Stomach (tissue), 4 donors: Measurements from ENCODE around the gene POFUT2.

Experiments used
- POLR2A ChIP-seq, 4 donors: fragments of 450-650 bp; IDR thresholded peaks; one replicate each; pipeline ENCODE4 v1.6.1; 2016; ENCODE audit warnings: antibody characterized with exemption in 4 of 4, control low read depth in 2 of 4, mild to moderate bottlenecking in 1 of 4, moderate library complexity in 1 of 4
- POLR2AphosphoS5 ChIP-seq, 3 donors: sonication (generic); formaldehyde crosslinking; IDR thresholded peaks; one replicate each; pipeline ENCODE4 v1.6.1; 2016; ENCODE audit warnings: antibody characterized with exemption in 3 of 3
- TF ChIP-seq, protein P1 (sequence below), 7 experiments: fragments of 450-650 bp in 4 of 7; fragments of 200-600 bp in 3 of 7; sonication (generic) in 3 of 7; IDR thresholded peaks; one replicate each; pipeline ENCODE4 v1.5.1; 2016 to 2019; ENCODE audit warnings: antibody characterized with exemption in 7 of 7, control low read depth in 2 of 7, mild to moderate bottlenecking in 1 of 7

DNA sequence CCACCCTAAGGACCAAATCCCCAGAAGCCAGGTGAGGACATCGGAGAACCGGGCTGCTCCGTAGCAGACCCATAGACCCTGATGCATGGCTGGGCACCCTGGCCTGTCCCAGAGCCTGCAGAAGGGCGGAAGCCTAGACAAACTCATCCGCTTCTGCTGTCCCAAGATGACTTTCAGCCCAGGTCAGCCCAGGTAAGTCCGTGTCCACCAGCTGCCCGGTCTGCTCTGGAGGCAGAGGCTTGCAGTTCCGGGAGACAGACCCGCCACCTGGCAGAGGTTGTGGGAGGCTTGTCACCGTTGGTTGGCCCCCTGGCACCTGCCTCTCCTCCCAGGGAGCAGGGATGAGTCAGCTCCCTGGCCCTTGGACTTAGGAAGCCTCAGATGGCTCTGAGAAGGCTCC, 22.8 kb upstream of the POFUT2 start:
- TF ChIP-seq POLR2AphosphoS5 (IDR thresholded peaks at IDR 0.05) (no peak), POLR2A (IDR thresholded peaks at IDR 0.05) (no peak)
- TF ChIP-seq, protein P1, sequence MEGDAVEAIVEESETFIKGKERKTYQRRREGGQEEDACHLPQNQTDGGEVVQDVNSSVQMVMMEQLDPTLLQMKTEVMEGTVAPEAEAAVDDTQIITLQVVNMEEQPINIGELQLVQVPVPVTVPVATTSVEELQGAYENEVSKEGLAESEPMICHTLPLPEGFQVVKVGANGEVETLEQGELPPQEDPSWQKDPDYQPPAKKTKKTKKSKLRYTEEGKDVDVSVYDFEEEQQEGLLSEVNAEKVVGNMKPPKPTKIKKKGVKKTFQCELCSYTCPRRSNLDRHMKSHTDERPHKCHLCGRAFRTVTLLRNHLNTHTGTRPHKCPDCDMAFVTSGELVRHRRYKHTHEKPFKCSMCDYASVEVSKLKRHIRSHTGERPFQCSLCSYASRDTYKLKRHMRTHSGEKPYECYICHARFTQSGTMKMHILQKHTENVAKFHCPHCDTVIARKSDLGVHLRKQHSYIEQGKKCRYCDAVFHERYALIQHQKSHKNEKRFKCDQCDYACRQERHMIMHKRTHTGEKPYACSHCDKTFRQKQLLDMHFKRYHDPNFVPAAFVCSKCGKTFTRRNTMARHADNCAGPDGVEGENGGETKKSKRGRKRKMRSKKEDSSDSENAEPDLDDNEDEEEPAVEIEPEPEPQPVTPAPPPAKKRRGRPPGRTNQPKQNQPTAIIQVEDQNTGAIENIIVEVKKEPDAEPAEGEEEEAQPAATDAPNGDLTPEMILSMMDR (IDR thresholded peaks at IDR 0.05) = no peak
